Activated T-helper 1 cell treated with anti-CD3 and anti-CD28 coated beads, Interleukin-12 subunit alpha, Interleukin-12 subunit beta, Interleukin-2, Interleukin-4 antibody, amounts not matched to agents 30 ng/mL and 10 ng/mL and 1 ng/mL, durations not matched to agents 14 hours and 24 hours and 36 hours (primary cell): ENCODE measurements around the gene ASB5. TPM values are rescaled to one million over a fixed set of nuclear protein-coding genes. Genes with fewer than 3 reads are reported as not detected.
"Not testable (repeated sequence)": the region's sequence is repeated elsewhere in the genome, so short reads cannot be mapped to it uniquely, and the experiment has no call there.

ENCODE experiments used
- DNase-seq: peaks from one replicate; pipeline ENCODE4 v3.0.0; 2021; ENCODE audit warnings: low spot score
- H3K27ac Mint-ChIP-seq: one replicate; pipeline ENCODE4 v1.8.0; 2021; ENCODE audit warnings: mild to moderate bottlenecking, mixed read lengths
- H3K27me3 Mint-ChIP-seq: one replicate; pipeline ENCODE4 v1.8.0; 2022; ENCODE audit warnings: mild to moderate bottlenecking, moderate library complexity, mixed read lengths; ENCODE audit not compliant: insufficient read depth
- H3K36me3 Mint-ChIP-seq: one replicate; pipeline ENCODE4 v1.8.0; 2021; ENCODE audit warnings: low read depth, mixed read lengths
- H3K4me1 Mint-ChIP-seq: one replicate; pipeline ENCODE4 v1.8.0; 2021; ENCODE audit warnings: low read depth, mixed read lengths
- H3K4me3 Mint-ChIP-seq: one replicate; pipeline ENCODE4 v1.8.0; 2021; ENCODE audit warnings: mild to moderate bottlenecking, moderate library complexity, mixed read lengths
- H3K9me3 Mint-ChIP-seq: one replicate; pipeline ENCODE4 v1.8.0; 2021; ENCODE audit warnings: mixed read lengths
- intact Hi-C: fragments of 100-400 bp; cut with micrococcal nuclease; formaldehyde crosslinking; loops from one replicate; pipeline ENCODE4 v1.15.1; 2024
- total RNA-seq: library from RNA; stranded (reverse); gene quantifications from 2 replicates; pipeline ENCODE4 v1.2.3, GENCODE V29; 2022

Gene ASB5
- not detected in 2 replicates for total RNA-seq

- H3K4me3 Mint-ChIP-seq = no peak within 1 kb of the TSS
Measured at GRCh38 chr4:176268963-176269362, at the start of gene ASB5. Gene ASB5, minus strand, starts transcription at chr4:176269222. Its CDS starts 114 bp downstream, at chr4:176269108.

DNA sequence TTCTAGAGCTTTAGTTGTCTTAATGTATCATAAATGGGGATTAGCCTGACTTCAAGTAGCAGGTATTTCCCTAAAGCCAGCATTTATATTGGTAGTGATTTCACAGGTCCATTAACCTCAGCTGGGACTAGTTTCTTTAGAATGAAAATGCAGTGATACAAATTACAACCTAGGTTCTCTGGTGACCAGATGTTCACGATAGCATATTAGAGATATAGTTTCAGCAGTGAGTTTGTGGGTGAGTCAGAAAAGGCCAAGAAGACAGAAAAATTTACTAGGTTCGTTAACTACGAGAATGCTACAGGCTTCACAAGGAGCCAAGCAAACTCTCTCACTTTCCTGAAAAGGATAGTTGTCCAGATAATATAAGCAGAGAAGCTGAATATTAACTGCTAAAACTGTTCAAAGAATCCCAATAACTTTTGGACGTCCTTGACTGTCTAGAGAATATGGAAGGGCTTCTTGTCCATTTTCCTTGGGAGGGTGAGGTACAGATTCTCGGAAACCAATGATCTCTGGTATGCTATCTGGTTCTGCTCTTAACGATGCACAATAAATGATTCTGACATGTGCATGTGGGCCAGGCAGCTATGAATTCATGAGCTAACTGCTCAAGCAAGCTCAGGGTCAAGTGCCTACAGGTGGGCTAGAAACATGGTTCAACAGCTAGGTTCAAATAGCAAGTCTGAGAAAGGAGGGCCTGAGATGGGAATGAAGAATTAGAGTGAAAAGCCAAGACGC is 44.7 kb upstream of the ASB5 start:
- Mint-ChIP-seq H3K9me3 (no peaks in the 10 kb centered on the region), H3K27ac (no peak overlapping the region), H3K27me3 (peaks cover 14% of the 10 kb centered on the region), H3K4me3 (no peak overlapping the region), H3K4me1 (peaks cover 14% of the 10 kb centered on the region), H3K36me3 (no peaks in the 10 kb centered on the region)
- intact Hi-C loops = no loop called here
- no peak for DNase-seq

More at GRCh38 chr4:176268963-176269362, at the start of gene ASB5:
- H3K9me3 Mint-ChIP-seq = no peaks in the 10 kb centered on the region
- no peak within 1 kb of the TSS for H3K27ac Mint-ChIP-seq
- H3K27me3 Mint-ChIP-seq = no peaks in the 10 kb centered on the region
- DNase-seq = no peak
- intact Hi-C loops = no loop called here
- no peaks in the 10 kb centered on the region for H3K4me1 Mint-ChIP-seq
- H3K36me3 Mint-ChIP-seq = no peaks in the 10 kb centered on the region

DNA sequence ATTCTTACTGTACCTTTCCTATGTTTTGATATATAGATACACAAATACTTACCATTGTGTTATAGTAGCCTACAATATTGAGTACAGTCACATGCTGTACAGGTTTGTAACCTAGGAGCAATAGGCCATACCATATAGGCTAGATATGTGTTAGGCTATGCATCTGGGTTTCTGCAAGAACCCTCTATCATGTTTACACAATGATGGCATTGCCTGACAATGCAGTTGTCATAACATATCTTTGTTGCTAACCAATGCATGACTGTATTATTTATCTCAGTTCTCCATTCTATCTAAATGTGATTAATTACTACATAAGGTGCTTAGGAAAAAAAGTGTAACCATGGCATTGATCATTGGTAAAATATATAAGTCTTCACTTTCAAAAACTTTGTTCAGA is 40.8 kb upstream of the ASB5 start:
- intact Hi-C loops = no loop called here
- no peaks in the 10 kb centered on the region for H3K4me1 Mint-ChIP-seq
- H3K4me3 Mint-ChIP-seq = no peak overlapping the region
- no peak for DNase-seq
- H3K27ac Mint-ChIP-seq = no peak overlapping the region
- H3K9me3 Mint-ChIP-seq = no peaks in the 10 kb centered on the region
- H3K27me3 Mint-ChIP-seq = peaks cover 21% of the 10 kb centered on the region
- no peaks in the 10 kb centered on the region for H3K36me3 Mint-ChIP-seq

- H3K27ac Mint-ChIP-seq = no peak overlapping the region
- H3K4me3 Mint-ChIP-seq = no peak overlapping the region
- H3K9me3 Mint-ChIP-seq = no peaks in the 10 kb centered on the region
- H3K4me1 Mint-ChIP-seq = no peaks in the 10 kb centered on the region
- H3K36me3 Mint-ChIP-seq = no peaks in the 10 kb centered on the region
- peaks cover 21% of the 10 kb centered on the region for H3K27me3 Mint-ChIP-seq
- intact Hi-C loops = no loop called here
- no peak for DNase-seq
Measured at GRCh38 chr4:176309046-176309445, 40.0 kb upstream of the ASB5 start.

- no peak overlapping the region for H3K27ac Mint-ChIP-seq
- H3K4me3 Mint-ChIP-seq = no peak overlapping the region
- H3K4me1 Mint-ChIP-seq = no peaks in the 10 kb centered on the region
- H3K36me3 Mint-ChIP-seq = no peaks in the 10 kb centered on the region
- DNase-seq = no peak
- H3K27me3 Mint-ChIP-seq = peaks cover 25% of the 10 kb centered on the region
- no peaks in the 10 kb centered on the region for H3K9me3 Mint-ChIP-seq
- intact Hi-C loops = no loop called here
Measured at GRCh38 chr4:176308441-176308840, 39.4 kb upstream of the ASB5 start.

DNA sequence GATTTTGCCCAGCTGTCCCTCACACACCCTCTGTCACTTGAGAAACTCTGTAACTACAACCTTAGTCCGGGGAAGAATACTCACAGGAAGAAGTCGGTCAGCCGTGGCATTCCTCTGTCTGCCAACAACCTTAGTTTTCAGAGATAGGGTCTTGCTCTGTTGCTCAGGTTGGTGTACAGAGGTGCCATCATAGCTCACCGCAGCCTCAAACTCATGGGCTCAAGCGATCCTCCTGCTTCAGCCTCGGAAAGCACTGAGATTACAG is 38.6 kb upstream of the ASB5 start:
- no peak overlapping the region for H3K4me3 Mint-ChIP-seq
- H3K4me1 Mint-ChIP-seq = no peaks in the 10 kb centered on the region
- intact Hi-C loops = no loop called here
- H3K27me3 Mint-ChIP-seq = peaks cover 25% of the 10 kb centered on the region
- DNase-seq = no peak
- no peaks in the 10 kb centered on the region for H3K9me3 Mint-ChIP-seq
- no peak overlapping the region for H3K27ac Mint-ChIP-seq
- no peaks in the 10 kb centered on the region for H3K36me3 Mint-ChIP-seq

DNA sequence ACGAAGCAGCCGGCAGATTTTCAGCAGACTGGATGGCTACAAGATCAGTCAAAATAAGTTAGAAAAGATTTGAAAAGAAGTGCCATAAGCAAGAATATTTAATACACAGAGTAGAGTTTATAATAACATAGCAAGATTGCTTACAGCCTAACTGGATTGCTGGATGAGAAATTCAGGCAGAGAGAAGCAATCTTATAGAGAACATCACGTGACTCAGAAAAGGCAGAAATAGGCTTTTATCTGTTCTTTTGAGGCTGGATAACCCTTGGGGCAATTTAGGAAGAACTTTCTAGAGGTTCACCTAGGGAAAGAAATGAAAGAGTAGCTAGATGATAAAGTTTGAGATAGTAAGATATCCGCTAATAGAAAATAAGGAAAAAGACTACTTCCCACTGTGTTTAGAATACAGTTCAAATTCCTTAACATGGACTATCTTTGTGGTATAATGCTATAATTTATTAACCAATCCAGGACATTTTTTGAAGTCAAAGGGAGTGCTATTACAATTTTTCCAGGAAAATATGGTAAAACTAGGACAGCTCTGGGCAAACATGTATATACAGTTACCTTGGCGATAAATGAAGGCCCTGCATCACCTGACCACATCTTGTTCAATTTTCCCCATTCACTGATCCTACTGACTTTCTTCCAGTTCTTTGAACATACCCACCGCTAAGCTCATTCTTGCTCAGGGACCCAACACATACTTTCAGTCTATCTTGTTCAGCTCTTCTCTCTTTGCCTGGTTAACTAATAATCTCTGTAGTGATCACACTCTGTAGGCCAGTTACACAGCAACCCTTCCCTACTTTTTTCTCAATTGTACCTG is 38.0 kb upstream of the ASB5 start:
- Mint-ChIP-seq H3K4me3 (no peak overlapping the region), H3K4me1 (no peaks in the 10 kb centered on the region), H3K27ac (no peak overlapping the region), H3K9me3 (no peaks in the 10 kb centered on the region), H3K36me3 (no peaks in the 10 kb centered on the region), H3K27me3 (peaks cover 25% of the 10 kb centered on the region)
- DNase-seq = no peak
- intact Hi-C loops = no loop called here

- no peaks in the 10 kb centered on the region for H3K9me3 Mint-ChIP-seq
- H3K4me3 Mint-ChIP-seq = no peak overlapping the region
- intact Hi-C loops = no loop called here
- DNase-seq = no peak
- peaks cover 13% of the 10 kb centered on the region for H3K27me3 Mint-ChIP-seq
- no peak overlapping the region for H3K27ac Mint-ChIP-seq
- H3K36me3 Mint-ChIP-seq = no peaks in the 10 kb centered on the region
- H3K4me1 Mint-ChIP-seq = no peaks in the 10 kb centered on the region
Measured at GRCh38 chr4:176303938-176304337, 34.9 kb upstream of the ASB5 start.

DNA sequence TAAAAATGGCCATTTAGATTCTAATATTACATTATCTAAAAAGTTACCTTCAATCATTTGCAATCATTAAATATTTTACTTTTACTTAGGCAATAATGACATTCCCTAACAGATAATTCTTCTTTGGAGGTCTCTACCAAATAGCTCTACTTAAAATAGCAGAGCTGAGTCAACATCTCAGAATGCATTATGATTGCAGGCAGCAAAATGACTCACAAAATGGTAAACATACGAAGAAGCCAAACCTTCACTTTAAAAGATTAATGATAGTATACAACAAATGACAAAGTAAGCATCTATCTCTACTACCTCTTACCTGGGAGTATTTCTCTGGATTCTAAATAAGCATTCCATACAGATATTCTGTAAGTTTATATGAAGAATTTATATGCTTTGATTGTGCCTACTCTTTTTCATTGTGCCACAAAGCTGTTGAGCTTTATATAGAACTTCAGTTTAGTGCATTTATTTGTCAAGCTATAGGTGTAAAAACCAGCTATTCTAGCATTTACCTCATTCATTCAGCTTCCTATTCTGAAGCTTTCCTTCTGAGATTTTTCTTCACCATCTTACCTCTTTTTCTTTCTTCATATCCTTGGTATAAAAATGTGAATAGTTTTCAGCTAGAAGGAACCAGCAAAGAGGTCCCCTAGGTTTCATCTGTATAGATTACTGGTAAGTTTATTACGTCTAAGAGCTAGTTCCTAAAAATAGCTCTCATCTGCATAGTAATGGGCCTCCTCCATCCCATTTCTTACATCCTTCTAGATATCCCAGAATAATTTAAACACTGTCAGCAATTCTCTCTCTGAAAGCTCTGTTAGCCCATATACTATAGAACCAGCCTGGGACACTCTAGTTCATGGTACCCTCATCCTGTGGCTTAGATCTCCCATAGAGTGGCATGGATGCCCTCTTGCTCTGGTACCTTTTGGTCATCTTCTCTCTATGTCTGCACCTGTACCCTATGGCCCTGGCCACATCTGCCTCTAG is 33.6 kb upstream of the ASB5 start:
- Mint-ChIP-seq H3K27ac (no peak overlapping the region), H3K9me3 (no peaks in the 10 kb centered on the region), H3K4me3 (no peak overlapping the region), H3K36me3 (no peaks in the 10 kb centered on the region), H3K27me3 (peaks cover 8% of the 10 kb centered on the region), H3K4me1 (no peaks in the 10 kb centered on the region)
- intact Hi-C loops = no loop called here
- DNase-seq = no peak

- intact Hi-C loops = no loop called here
- DNase-seq = no peak
- Mint-ChIP-seq H3K4me1 (no peaks in the 10 kb centered on the region), H3K9me3 (no peaks in the 10 kb centered on the region), H3K27me3 (peaks cover 4% of the 10 kb centered on the region), H3K4me3 (no peak overlapping the region), H3K36me3 (no peaks in the 10 kb centered on the region), H3K27ac (no peak overlapping the region)
Measured at GRCh38 chr4:176300565-176300964, 31.5 kb upstream of the ASB5 start.

DNA sequence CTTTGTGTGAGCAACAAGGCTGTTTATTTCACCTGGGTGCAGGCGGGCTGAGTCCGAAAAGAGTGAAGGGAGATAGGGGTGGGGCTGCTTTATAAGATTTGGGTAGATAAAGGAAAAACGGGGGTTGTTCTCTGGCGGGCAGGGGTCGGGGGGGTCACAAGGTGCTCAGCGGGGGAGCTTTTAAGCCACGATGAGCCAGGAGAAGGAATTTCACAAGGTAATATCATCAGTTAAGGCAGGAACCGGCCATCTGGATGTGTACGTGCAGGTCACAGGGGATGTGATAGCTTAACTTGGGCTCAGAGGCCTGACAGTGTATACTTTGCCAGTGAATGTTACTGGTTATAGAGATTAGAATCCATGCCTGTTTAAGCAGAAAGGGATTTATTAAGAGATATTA is 31.0 kb upstream of the ASB5 start:
- no peak overlapping the region for H3K4me3 Mint-ChIP-seq
- peaks cover 4% of the 10 kb centered on the region for H3K27me3 Mint-ChIP-seq
- H3K27ac Mint-ChIP-seq = no peak overlapping the region
- intact Hi-C loops = no loop called here
- H3K4me1 Mint-ChIP-seq = no peaks in the 10 kb centered on the region
- no peak for DNase-seq
- H3K36me3 Mint-ChIP-seq = no peaks in the 10 kb centered on the region
- H3K9me3 Mint-ChIP-seq = no peaks in the 10 kb centered on the region

DNA sequence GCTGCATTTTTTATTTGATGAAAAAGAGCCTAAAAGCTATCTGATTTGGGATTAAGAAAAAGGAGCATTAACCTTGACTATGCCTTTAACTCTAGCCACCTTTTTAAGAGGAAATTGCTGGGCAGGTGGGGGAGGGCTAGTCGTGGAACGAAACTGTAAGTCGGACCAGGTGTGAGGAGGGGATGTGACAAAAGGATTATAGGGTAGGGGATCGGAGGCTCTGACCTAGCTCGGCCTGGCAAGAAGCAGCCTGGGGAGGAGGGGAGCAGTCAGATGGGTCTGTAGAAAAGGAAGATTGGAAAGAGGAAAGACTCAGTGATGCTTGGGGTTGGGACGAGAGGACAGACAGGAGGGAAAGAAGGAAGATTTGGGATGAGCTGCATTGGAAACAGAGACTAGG is 29.6 kb upstream of the ASB5 start:
- H3K36me3 Mint-ChIP-seq = no peaks in the 10 kb centered on the region
- peaks cover 2% of the 10 kb centered on the region for H3K27me3 Mint-ChIP-seq
- no peak for DNase-seq
- no peaks in the 10 kb centered on the region for H3K9me3 Mint-ChIP-seq
- no peaks in the 10 kb centered on the region for H3K4me1 Mint-ChIP-seq
- intact Hi-C loops = no loop called here
- no peak overlapping the region for H3K4me3 Mint-ChIP-seq
- H3K27ac Mint-ChIP-seq = no peak overlapping the region

GRCh38 chr4:176295907-176296306 is 26.9 kb upstream of the ASB5 start:
- H3K4me3 Mint-ChIP-seq, intact Hi-C loops, DNase-seq, H3K4me1 Mint-ChIP-seq, H3K9me3 Mint-ChIP-seq, H3K27ac Mint-ChIP-seq, H3K27me3 Mint-ChIP-seq, H3K36me3 Mint-ChIP-seq: not testable (repeated sequence)
